Astrocyte (in vitro differentiated cells and primary cell): ENCODE measurements around the gene FNDC5. TPM values are rescaled to one million over a fixed set of nuclear protein-coding genes. Genes with fewer than 3 reads are reported as not detected.

Experiments used
- DNase-seq: peaks from one replicate; pipeline ENCODE4 v3.0.0-alpha.2; 2010; ENCODE audit warnings: low read depth
- FAIRE-seq: peaks from 2 replicates; lab custom pipeline; 2011; peaks lifted over from hg19 to GRCh38; lab: Jason Lieb, UNC
- H2AFZ ChIP-seq: 2 replicates; pipeline ENCODE4 v1.6.0; 2012; ENCODE audit warnings: low read depth, low read length, inconsistent platforms
- H3K27ac ChIP-seq: 2 replicates; pipeline ENCODE4 v1.5.1; 2011; ENCODE audit warnings: low read depth, low read length, inconsistent platforms
- H3K27me3 ChIP-seq: 2 replicates; pipeline ENCODE4 v1.6.0; 2011; ENCODE audit warnings: low read length, inconsistent platforms; ENCODE audit not compliant: insufficient read depth
- H3K36me3 ChIP-seq: 2 replicates; pipeline ENCODE4 v1.5.1; 2011; ENCODE audit warnings: low read length, inconsistent platforms; ENCODE audit not compliant: insufficient read depth
- H3K4me1 ChIP-seq: 2 replicates; pipeline ENCODE4 v1.5.1; 2011; ENCODE audit warnings: low read length, inconsistent platforms; ENCODE audit not compliant: insufficient read depth
- H3K4me2 ChIP-seq: 2 replicates; pipeline ENCODE4 v1.6.0; 2012; ENCODE audit warnings: low read length, inconsistent platforms
- H3K4me3 ChIP-seq: 2 replicates; pipeline ENCODE4 v1.5.1; 2011; ENCODE audit warnings: low read depth, mild to moderate bottlenecking, low read length, inconsistent platforms; ENCODE audit not compliant: insufficient read depth
- H3K79me2 ChIP-seq: 2 replicates; pipeline ENCODE4 v1.6.0; 2012; ENCODE audit warnings: mild to moderate bottlenecking, low read length, inconsistent platforms; ENCODE audit not compliant: insufficient read depth
- H3K9ac ChIP-seq: 2 replicates; pipeline ENCODE4 v1.6.0; 2012; ENCODE audit warnings: mild to moderate bottlenecking, low read length, inconsistent platforms
- H3K9me3 ChIP-seq: 2 replicates; pipeline ENCODE4 v1.5.1; 2012; ENCODE audit warnings: low read depth, mild to moderate bottlenecking, low read length, inconsistent platforms; ENCODE audit not compliant: insufficient read depth
- H4K20me1 ChIP-seq: 2 replicates; pipeline ENCODE4 v1.6.0; 2012; ENCODE audit warnings: low read length, inconsistent platforms; ENCODE audit not compliant: insufficient read depth
- H3K27ac Mint-ChIP-seq: one replicate; pipeline ENCODE4 v1.8.0; 2021; ENCODE audit warnings: mild to moderate bottlenecking, mixed read lengths; ENCODE audit not compliant: unreplicated experiment
- H3K27me3 Mint-ChIP-seq: one replicate; pipeline ENCODE4 v1.8.0; 2021; ENCODE audit warnings: low read depth, mixed read lengths; ENCODE audit not compliant: unreplicated experiment
- H3K36me3 Mint-ChIP-seq: one replicate; pipeline ENCODE4 v1.8.0; 2021; ENCODE audit warnings: low read depth, mixed read lengths; ENCODE audit not compliant: unreplicated experiment
- H3K4me1 Mint-ChIP-seq: one replicate; pipeline ENCODE4 v1.8.0; 2021; ENCODE audit warnings: low read depth, mixed read lengths; ENCODE audit not compliant: unreplicated experiment
- H3K4me3 Mint-ChIP-seq: one replicate; pipeline ENCODE4 v1.8.0; 2021; ENCODE audit warnings: mild to moderate bottlenecking, moderate library complexity, mixed read lengths; ENCODE audit not compliant: unreplicated experiment
- H3K9me3 Mint-ChIP-seq: one replicate; pipeline ENCODE4 v1.8.0; 2021; ENCODE audit warnings: mild to moderate bottlenecking, mixed read lengths; ENCODE audit not compliant: unreplicated experiment
- CTCF ChIP-seq: IDR thresholded peaks from 2 replicates; pipeline ENCODE4 v1.5.1; 2011; ENCODE audit warnings: low read depth, mild to moderate bottlenecking, inconsistent platforms, low read length, moderate library complexity; ENCODE audit not compliant: insufficient read depth
- EZH2 ChIP-seq: IDR thresholded peaks from 2 replicates; pipeline ENCODE4 v1.6.1; 2012; ENCODE audit warnings: mild to moderate bottlenecking, low read length, inconsistent platforms; ENCODE audit not compliant: insufficient read depth
- total RNA-seq: library from RNA; stranded (reverse); gene quantifications from 2 replicates; pipeline ENCODE4 v1.2.1, GENCODE V29; 2021

Gene FNDC5
- total RNA-seq, 1 donor from 2014 or later = 0.39 TPM

GRCh38 chr1:32878183-32878582 is 7.5 kb upstream of the FNDC5 start:
- FAIRE-seq = no peak
- Histone ChIP-seq H3K79me2 (no peaks in the 10 kb centered on the region), H3K27ac (no peak overlapping the region), H2AFZ (no peak overlapping the region), H3K27me3 (peaks cover 15% of the 10 kb centered on the region), H3K9ac (no peak overlapping the region), H3K4me2 (no peak overlapping the region), H3K4me1 (no peaks in the 10 kb centered on the region), H4K20me1 (no peaks in the 10 kb centered on the region), H3K9me3 (no peaks in the 10 kb centered on the region), H3K36me3 (no peaks in the 10 kb centered on the region), H3K4me3 (no peak overlapping the region)
- peaks cover 47% of the 10 kb centered on the region for H3K27me3 Mint-ChIP-seq
- no peak overlapping the region for H3K27ac Mint-ChIP-seq
- no peaks in the 10 kb centered on the region for H3K4me1 Mint-ChIP-seq
- H3K9me3 Mint-ChIP-seq = no peaks in the 10 kb centered on the region
- no peak for TF ChIP-seq CTCF
- TF ChIP-seq EZH2 = no peak
- no peak overlapping the region for H3K4me3 Mint-ChIP-seq
- no peak for DNase-seq
- no peaks in the 10 kb centered on the region for H3K36me3 Mint-ChIP-seq

- H3K36me3 Mint-ChIP-seq = no peaks in the 10 kb centered on the region
- DNase-seq = no peak
- peaks cover 15% of the 10 kb centered on the region for H3K27me3 ChIP-seq
- no peak overlapping the region for H3K27ac Mint-ChIP-seq
- no peak overlapping the region for H3K27ac ChIP-seq
- no peak for FAIRE-seq
- no peaks in the 10 kb centered on the region for H3K79me2 ChIP-seq
- H3K4me3 ChIP-seq = no peak overlapping the region
- H3K4me1 ChIP-seq = no peaks in the 10 kb centered on the region
- TF ChIP-seq EZH2 (no peak), CTCF (no peak)
- no peaks in the 10 kb centered on the region for H3K9me3 ChIP-seq
- no peak overlapping the region for H3K4me3 Mint-ChIP-seq
- no peaks in the 10 kb centered on the region for H3K9me3 Mint-ChIP-seq
- H3K4me2 ChIP-seq = no peak overlapping the region
- peaks cover 51% of the 10 kb centered on the region for H3K27me3 Mint-ChIP-seq
- H3K4me1 Mint-ChIP-seq = no peaks in the 10 kb centered on the region
- no peak overlapping the region for H3K9ac ChIP-seq
- H3K36me3 ChIP-seq = no peaks in the 10 kb centered on the region
- no peak overlapping the region for H2AFZ ChIP-seq
- no peaks in the 10 kb centered on the region for H4K20me1 ChIP-seq
Measured at GRCh38 chr1:32877211-32878110, 6.7 kb upstream of the FNDC5 start.
